HepG2 (cell line): ENCODE results near the gene PRKCSH. TPM values are rescaled to one million over a fixed set of nuclear protein-coding genes. Genes with fewer than 3 reads are reported as not detected.

Source experiments
- CENPX ChIP-seq: sonication (generic); formaldehyde crosslinking; IDR thresholded peaks from 2 replicates; pipeline ENCODE4 v1.9.0; 2021; ENCODE audit warnings: mild to moderate bottlenecking, missing genetic modification reagents, moderate library complexity
- CREBL2 ChIP-seq: sonication (generic); formaldehyde crosslinking; IDR thresholded peaks from 2 replicates; pipeline ENCODE4 v1.8.1; 2023; ENCODE audit warnings: missing genetic modification reagents, mild to moderate bottlenecking, borderline replicate concordance
- CREM ChIP-seq, 2 experiments: sonication (generic) in 1 of 2; formaldehyde crosslinking in 1 of 2; IDR thresholded peaks; 2 replicates each; pipeline versions ENCODE4 v1.4.0 to v1.6.1; 2016 to 2020; ENCODE audit warnings: antibody characterized with exemption in 1 of 2, mild to moderate bottlenecking in 1 of 2, missing genetic modification reagents in 1 of 2
- CTCF ChIP-seq: sonication (generic); formaldehyde crosslinking; IDR thresholded peaks from 2 replicates; pipeline ENCODE4 v1.5.0; 2020; ENCODE audit warnings: mild to moderate bottlenecking, missing genetic modification reagents, moderate library complexity
- DMTF1 ChIP-seq: sonication (generic); formaldehyde crosslinking; IDR thresholded peaks from 2 replicates; pipeline ENCODE4 v1.4.0; 2020; ENCODE audit warnings: mild to moderate bottlenecking, missing genetic modification reagents
- ELF1 ChIP-seq: sonication (generic); formaldehyde crosslinking; IDR thresholded peaks from 2 replicates; pipeline ENCODE4 v1.4.0; 2020; ENCODE audit warnings: missing genetic modification reagents
- FOXK1 ChIP-seq: sonication (generic); formaldehyde crosslinking; IDR thresholded peaks from 2 replicates; pipeline ENCODE4 v1.4.0; 2020; ENCODE audit warnings: low read depth, missing genetic modification reagents, borderline replicate concordance
- GATA4 ChIP-seq: sonication (generic); IDR thresholded peaks from 2 replicates; pipeline ENCODE4 v1.6.1; 2016; ENCODE audit warnings: antibody characterized with exemption, low read depth, borderline replicate concordance
- GTF3A ChIP-seq: sonication (generic); formaldehyde crosslinking; conservative IDR thresholded peaks from 2 replicates; pipeline ENCODE4 v1.4.0; 2020; ENCODE audit warnings: mild to moderate bottlenecking, missing genetic modification reagents
- HBP1 ChIP-seq: IDR thresholded peaks from 2 replicates; pipeline ENCODE4 v1.6.1; 2016; ENCODE audit warnings: low read depth, control low read depth
- HNF1B ChIP-seq: sonication (generic); formaldehyde crosslinking; IDR thresholded peaks from 2 replicates; pipeline ENCODE4 v1.5.1; 2020; ENCODE audit warnings: mild to moderate bottlenecking, moderate library complexity, missing genetic modification reagents
- MIER3 ChIP-seq: IDR thresholded peaks from 2 replicates; pipeline ENCODE4 v1.6.1; 2016; ENCODE audit warnings: missing compliant biosample characterization, borderline replicate concordance
- RFXANK ChIP-seq: IDR thresholded peaks from 2 replicates; pipeline ENCODE4 v1.6.1; 2016
- SMC3 ChIP-seq: IDR thresholded peaks from 2 replicates; pipeline ENCODE4 v1.6.1; 2011; ENCODE audit warnings: low read length, improper control_type of control experiment
- SP1 ChIP-seq, 2 experiments: fragments of 450-650 bp in 1 of 2; sonication (generic) in 1 of 2; formaldehyde crosslinking in 1 of 2; IDR thresholded peaks; 2 replicates each; pipeline versions ENCODE4 v1.4.0 to v1.6.1; 2016 to 2020; ENCODE audit warnings: missing genetic modification reagents in 1 of 2
- TARDBP ChIP-seq: sonication (generic); formaldehyde crosslinking; IDR thresholded peaks from 2 replicates; pipeline ENCODE4 v1.8.0; 2022; ENCODE audit warnings: mild to moderate bottlenecking, missing genetic modification reagents
- TBX3 ChIP-seq: fragments of 450-650 bp; IDR thresholded peaks from 2 replicates; pipeline ENCODE4 v1.6.1; 2017; ENCODE audit warnings: antibody characterized with exemption, mild to moderate bottlenecking, inconsistent platforms, borderline replicate concordance
- TEAD3 ChIP-seq: optimal IDR thresholded peaks from 2 replicates; pipeline ENCODE3; 2016; ENCODE audit warnings: borderline replicate concordance
- ZNF343 ChIP-seq: sonication (generic); formaldehyde crosslinking; IDR thresholded peaks from 2 replicates; pipeline ENCODE4 v1.4.0; 2020; ENCODE audit warnings: mild to moderate bottlenecking, missing genetic modification reagents
- ZNF580 ChIP-seq: IDR thresholded peaks from 2 replicates; pipeline ENCODE4 v1.6.1; 2016; ENCODE audit warnings: low read depth, borderline replicate concordance
- ZNF781 ChIP-seq: sonication (generic); formaldehyde crosslinking; IDR thresholded peaks from 2 replicates; pipeline ENCODE4 v1.5.1; 2020; ENCODE audit warnings: borderline replicate concordance, mild to moderate bottlenecking, missing genetic modification reagents; ENCODE audit errors: not compliant biosample characterization
- polyA plus RNA-seq, 8 experiments: library from polyadenylated mRNA; depleted of rRNA in 3 of 8; stranded (reverse) in 7 of 8; unstranded in 1 of 8; fragments of >200 nt; fragmentation: Illumina TruSeq in 4 of 8; extraction: Trizol in 4 of 8; gene quantifications; 2 replicates each; pipeline versions ENCODE4 v1.2.1 to v1.2.3, GENCODE V29; 2011 to 2016; ENCODE audit warnings: low read depth in 4 of 8, missing spikeins in 1 of 8, mixed read lengths in 1 of 8; ENCODE audit not compliant: insufficient read depth in 1 of 8
- total RNA-seq, 5 experiments: library from RNA; depleted of rRNA; stranded (reverse); fragments of >200 nt; fragmentation: Illumina TruSeq; extraction: Trizol; gene quantifications; 2 replicates each; pipeline ENCODE4 v1.2.3, GENCODE V29; 2016; ENCODE audit warnings: low read depth in 1 of 5

Gene PRKCSH
- total and polyA plus RNA-seq, 2 of the 13 experiments (the other 11 are each of a cell fraction or from before 2014, with no cell fraction given): 85.1 to 125 TPM

- TF ChIP-seq TBX3: peak; percentile 79
- 0 out of 2 replicates have a peak, but pooled peaks have one; percentile 48 for TF ChIP-seq CREBL2 (CRISPR knock-in tag)
- peak; percentile 81; the same call in 1 of the 2 replicates for TF ChIP-seq MIER3 (CRISPR knock-in tag)
- TF ChIP-seq CREM (IDR thresholded peaks at IDR 0.05): peak; percentile 98
- TF ChIP-seq CREM (CRISPR knock-in tag; IDR thresholded peaks at IDR 0.05): no peak; the same call in 1 of the 2 replicates
- peak; percentile 69; the same call in 1 of the 2 replicates for TF ChIP-seq ZNF580
- peak; percentile 14; the same call in 1 of the 2 replicates for TF ChIP-seq FOXK1
- TF ChIP-seq SP1 (IDR thresholded peaks at IDR 0.05): no peak
- peak; percentile 63 for TF ChIP-seq SP1 (CRISPR knock-in tag; IDR thresholded peaks at IDR 0.05)
- TF ChIP-seq ZNF343 (CRISPR knock-in tag): no peak
- TF ChIP-seq CENPX (CRISPR knock-in tag): no peak
- TF ChIP-seq TARDBP (CRISPR knock-in tag): peak; percentile 91
- peak; percentile 71 for TF ChIP-seq HBP1 (CRISPR knock-in tag)
- TF ChIP-seq GTF3A: 0 out of 2 replicates have a peak, but pooled peaks have one; percentile 35
- TF ChIP-seq SMC3: peak; percentile 40
- peak; percentile 97 for TF ChIP-seq HNF1B (CRISPR knock-in tag)
- TF ChIP-seq TEAD3: peak; percentile 81
- TF ChIP-seq RFXANK (CRISPR knock-in tag): peak; percentile 37; the same call in 1 of the 2 replicates
- TF ChIP-seq DMTF1 (CRISPR knock-in tag): no peak
- no peak; the same call in 1 of the 2 replicates for TF ChIP-seq GATA4
- TF ChIP-seq CTCF (CRISPR knock-in tag): peak; percentile 87
- peak; percentile 21 for TF ChIP-seq ZNF781 (CRISPR knock-in tag)
- peak; percentile 95 for TF ChIP-seq ELF1 (CRISPR knock-in tag)
Measured at GRCh38 chr19:11435057-11435832, at the start of gene PRKCSH, which contains the start of gene ODAD3 (continued).
